WTC11 (cell line): Measurements from ENCODE around the gene SPTBN4. TPM values are rescaled to one million over a fixed set of nuclear protein-coding genes. Genes with fewer than 3 reads are reported as not detected.

Experiments
- ATAC-seq: fragments of 200-7000 bp; cut with Tn5 transposase; 2 replicates; pipeline ENCODE4 v1.10.0; 2021; ENCODE audit warnings: mild to moderate bottlenecking, moderate library complexity
- CTCF ChIA-PET: fragments of 300-600 bp; sonication (Branson Sonifier 250); formaldehyde crosslinking; loops from one replicate; lab custom pipeline; 2021; ENCODE audit warnings: antibody characterized with exemption; lab: Charles Lee
- POLR2A ChIA-PET: fragments of 350-600 bp; sonication (Branson Sonifier 250); formaldehyde crosslinking; loops from one replicate; lab custom pipeline; 2021; ENCODE audit warnings: antibody characterized with exemption; lab: Charles Lee
- DNase-seq: peaks from one replicate; pipeline ENCODE4 v3.0.0; 2021; ENCODE audit warnings: low spot score
- H3K27ac Mint-ChIP-seq: 2 replicates; pipeline ENCODE4 v1.8.0; 2021; ENCODE audit warnings: mixed read lengths
- H3K27me3 Mint-ChIP-seq: 2 replicates; pipeline ENCODE4 v1.8.0; 2021; ENCODE audit warnings: low read depth, mild to moderate bottlenecking, moderate library complexity, mixed read lengths
- H3K36me3 Mint-ChIP-seq: 2 replicates; pipeline ENCODE4 v1.8.0; 2021; ENCODE audit warnings: mixed read lengths
- H3K4me1 Mint-ChIP-seq: 2 replicates; pipeline ENCODE4 v1.8.0; 2022; ENCODE audit warnings: mixed read lengths
- H3K4me3 Mint-ChIP-seq: 2 replicates; pipeline ENCODE4 v1.8.0; 2021; ENCODE audit warnings: mild to moderate bottlenecking, moderate library complexity, mixed read lengths
- H3K9me3 Mint-ChIP-seq: 2 replicates; pipeline ENCODE4 v1.8.0; 2021; ENCODE audit warnings: mixed read lengths
- KAT7 ChIP-seq: sonication (generic); formaldehyde crosslinking; IDR thresholded peaks from 2 replicates; pipeline ENCODE4 v1.8.1; 2023; ENCODE audit warnings: missing genetic modification reagents, mild to moderate bottlenecking, borderline replicate concordance
- NR1H2 ChIP-seq: sonication (generic); formaldehyde crosslinking; IDR thresholded peaks from 2 replicates; pipeline ENCODE4 v1.9.0; 2021; ENCODE audit warnings: mild to moderate bottlenecking, moderate library complexity, missing genetic modification reagents
- NR2C2 ChIP-seq: sonication (generic); formaldehyde crosslinking; IDR thresholded peaks from 2 replicates; pipeline ENCODE4 v1.8.0; 2022; ENCODE audit warnings: mild to moderate bottlenecking, missing genetic modification reagents
- SP1 ChIP-seq: sonication (generic); formaldehyde crosslinking; conservative IDR thresholded peaks from 2 replicates; pipeline ENCODE4 v1.8.1; 2022; ENCODE audit warnings: missing genetic modification reagents
- TCF7 ChIP-seq: sonication (generic); formaldehyde crosslinking; IDR thresholded peaks from 2 replicates; pipeline ENCODE4 v1.8.0; 2022; ENCODE audit warnings: mild to moderate bottlenecking, low read depth, missing genetic modification reagents, moderate library complexity
- ZMAT4 ChIP-seq: fragments of 250-450 bp; sonication (Bioruptor Pico); IDR thresholded peaks from 2 replicates; pipeline ENCODE4 v1.9.0; 2021; ENCODE audit warnings: mild to moderate bottlenecking
- ZNF232 ChIP-seq: sonication (generic); formaldehyde crosslinking; IDR thresholded peaks from 2 replicates; pipeline ENCODE4 v1.8.0; 2022; ENCODE audit warnings: mild to moderate bottlenecking, missing genetic modification reagents
- ZNF263 ChIP-seq: sonication (generic); formaldehyde crosslinking; IDR thresholded peaks from 2 replicates; pipeline ENCODE4 v1.8.1; 2022; ENCODE audit warnings: low read depth, mild to moderate bottlenecking, moderate library complexity, missing genetic modification reagents
- ZNF317 ChIP-seq: sonication (generic); formaldehyde crosslinking; IDR thresholded peaks from 2 replicates; pipeline ENCODE4 v1.8.1; 2023; ENCODE audit warnings: low read depth, mild to moderate bottlenecking, moderate library complexity, missing genetic modification reagents, borderline replicate concordance
- ZNF396 ChIP-seq: fragments of 250-450 bp; sonication (Bioruptor Pico); IDR thresholded peaks from 2 replicates; pipeline ENCODE4 v1.8.0; 2021; ENCODE audit warnings: mild to moderate bottlenecking, moderate library complexity, borderline replicate concordance
- ZNF532 ChIP-seq: fragments of 250-450 bp; sonication (Bioruptor Pico); IDR thresholded peaks from 2 replicates; pipeline ENCODE4 v1.9.0; 2021; ENCODE audit warnings: mild to moderate bottlenecking, borderline replicate concordance
- ZSCAN18 ChIP-seq: fragments of 250-450 bp; sonication (Bioruptor Pico); IDR thresholded peaks from 2 replicates; pipeline ENCODE4 v2.1.2; 2022; ENCODE audit warnings: mild to moderate bottlenecking, moderate library complexity
- total RNA-seq: library from RNA; stranded (reverse); gene quantifications from 3 replicates; pipeline ENCODE4 v1.2.3, GENCODE V29; 2021
- TF ChIP-seq, protein P1 (sequence below): sonication (generic); formaldehyde crosslinking; IDR thresholded peaks from 2 replicates; pipeline ENCODE4 v1.8.1; 2023; ENCODE audit warnings: mild to moderate bottlenecking, missing genetic modification reagents, borderline replicate concordance
- TF ChIP-seq, protein P2 (sequence below): sonication (generic); formaldehyde crosslinking; conservative IDR thresholded peaks from 2 replicates; pipeline ENCODE4 v1.8.1; 2023; ENCODE audit warnings: mild to moderate bottlenecking, low read depth, missing genetic modification reagents, moderate library complexity
- TF ChIP-seq, protein P3 (sequence below): sonication (generic); formaldehyde crosslinking; IDR thresholded peaks from 2 replicates; pipeline ENCODE4 v1.8.1; 2022; ENCODE audit warnings: low read depth, mild to moderate bottlenecking, moderate library complexity, missing genetic modification reagents, borderline replicate concordance
- TF ChIP-seq, protein P4 (sequence below): sonication (generic); formaldehyde crosslinking; IDR thresholded peaks from 2 replicates; pipeline ENCODE4 v1.8.1; 2023; ENCODE audit warnings: mild to moderate bottlenecking, moderate library complexity, missing genetic modification reagents

SPTBN4 gene
- total RNA-seq, 1 experiment from 2014 or later: 2.8 TPM

DNA sequence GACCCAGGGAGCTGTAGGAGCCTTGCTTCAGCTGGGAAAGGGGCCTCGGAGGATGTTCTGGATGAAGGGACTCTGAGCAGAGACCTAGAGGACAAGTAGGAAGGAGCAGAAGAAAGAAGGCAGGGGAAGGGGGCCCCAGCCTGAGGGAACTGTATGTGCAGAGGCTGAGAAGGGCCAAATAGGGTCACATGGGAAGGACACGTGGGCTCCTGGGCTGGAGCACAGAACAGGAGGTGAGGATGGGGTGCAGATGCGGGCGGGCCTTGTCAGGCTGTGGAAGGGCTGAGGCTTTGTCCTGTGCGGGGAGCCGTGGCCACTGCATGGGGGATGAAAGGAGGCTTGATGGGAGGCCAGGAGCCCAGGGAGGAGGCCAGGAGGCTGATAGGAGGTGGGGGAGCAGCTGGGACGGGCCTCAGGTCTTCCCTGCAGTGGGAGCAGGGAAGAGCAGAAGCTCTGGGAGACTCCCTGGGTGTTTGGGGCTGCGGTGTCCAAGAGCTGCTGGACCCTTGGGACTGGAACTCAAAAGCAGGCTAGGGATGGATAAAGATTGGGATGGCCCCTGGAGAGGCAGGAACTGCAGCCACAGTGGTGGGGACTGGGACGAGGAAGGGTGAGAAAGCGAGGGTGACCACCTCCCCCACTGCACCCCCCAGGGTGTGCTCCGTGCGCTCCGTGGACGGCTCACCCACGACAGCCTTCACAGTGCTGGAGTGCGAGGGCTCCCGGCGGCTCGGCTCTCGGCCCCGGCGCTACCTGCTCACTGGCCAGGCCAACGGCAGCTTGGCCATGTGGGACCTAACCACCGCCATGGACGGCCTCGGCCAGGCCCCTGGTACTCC lies 123.0 kb downstream of the SPTBN4 start (continued):
- TF ChIP-seq, protein P1, sequence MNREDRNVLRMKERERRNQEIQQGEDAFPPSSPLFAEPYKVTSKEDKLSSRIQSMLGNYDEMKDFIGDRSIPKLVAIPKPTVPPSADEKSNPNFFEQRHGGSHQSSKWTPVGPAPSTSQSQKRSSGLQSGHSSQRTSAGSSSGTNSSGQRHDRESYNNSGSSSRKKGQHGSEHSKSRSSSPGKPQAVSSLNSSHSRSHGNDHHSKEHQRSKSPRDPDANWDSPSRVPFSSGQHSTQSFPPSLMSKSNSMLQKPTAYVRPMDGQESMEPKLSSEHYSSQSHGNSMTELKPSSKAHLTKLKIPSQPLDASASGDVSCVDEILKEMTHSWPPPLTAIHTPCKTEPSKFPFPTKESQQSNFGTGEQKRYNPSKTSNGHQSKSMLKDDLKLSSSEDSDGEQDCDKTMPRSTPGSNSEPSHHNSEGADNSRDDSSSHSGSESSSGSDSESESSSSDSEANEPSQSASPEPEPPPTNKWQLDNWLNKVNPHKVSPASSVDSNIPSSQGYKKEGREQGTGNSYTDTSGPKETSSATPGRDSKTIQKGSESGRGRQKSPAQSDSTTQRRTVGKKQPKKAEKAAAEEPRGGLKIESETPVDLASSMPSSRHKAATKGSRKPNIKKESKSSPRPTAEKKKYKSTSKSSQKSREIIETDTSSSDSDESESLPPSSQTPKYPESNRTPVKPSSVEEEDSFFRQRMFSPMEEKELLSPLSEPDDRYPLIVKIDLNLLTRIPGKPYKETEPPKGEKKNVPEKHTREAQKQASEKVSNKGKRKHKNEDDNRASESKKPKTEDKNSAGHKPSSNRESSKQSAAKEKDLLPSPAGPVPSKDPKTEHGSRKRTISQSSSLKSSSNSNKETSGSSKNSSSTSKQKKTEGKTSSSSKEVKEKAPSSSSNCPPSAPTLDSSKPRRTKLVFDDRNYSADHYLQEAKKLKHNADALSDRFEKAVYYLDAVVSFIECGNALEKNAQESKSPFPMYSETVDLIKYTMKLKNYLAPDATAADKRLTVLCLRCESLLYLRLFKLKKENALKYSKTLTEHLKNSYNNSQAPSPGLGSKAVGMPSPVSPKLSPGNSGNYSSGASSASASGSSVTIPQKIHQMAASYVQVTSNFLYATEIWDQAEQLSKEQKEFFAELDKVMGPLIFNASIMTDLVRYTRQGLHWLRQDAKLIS (CRISPR knock-in tag): no peak
- no peak for TF ChIP-seq TCF7 (CRISPR knock-in tag)
- TF ChIP-seq, protein P2, sequence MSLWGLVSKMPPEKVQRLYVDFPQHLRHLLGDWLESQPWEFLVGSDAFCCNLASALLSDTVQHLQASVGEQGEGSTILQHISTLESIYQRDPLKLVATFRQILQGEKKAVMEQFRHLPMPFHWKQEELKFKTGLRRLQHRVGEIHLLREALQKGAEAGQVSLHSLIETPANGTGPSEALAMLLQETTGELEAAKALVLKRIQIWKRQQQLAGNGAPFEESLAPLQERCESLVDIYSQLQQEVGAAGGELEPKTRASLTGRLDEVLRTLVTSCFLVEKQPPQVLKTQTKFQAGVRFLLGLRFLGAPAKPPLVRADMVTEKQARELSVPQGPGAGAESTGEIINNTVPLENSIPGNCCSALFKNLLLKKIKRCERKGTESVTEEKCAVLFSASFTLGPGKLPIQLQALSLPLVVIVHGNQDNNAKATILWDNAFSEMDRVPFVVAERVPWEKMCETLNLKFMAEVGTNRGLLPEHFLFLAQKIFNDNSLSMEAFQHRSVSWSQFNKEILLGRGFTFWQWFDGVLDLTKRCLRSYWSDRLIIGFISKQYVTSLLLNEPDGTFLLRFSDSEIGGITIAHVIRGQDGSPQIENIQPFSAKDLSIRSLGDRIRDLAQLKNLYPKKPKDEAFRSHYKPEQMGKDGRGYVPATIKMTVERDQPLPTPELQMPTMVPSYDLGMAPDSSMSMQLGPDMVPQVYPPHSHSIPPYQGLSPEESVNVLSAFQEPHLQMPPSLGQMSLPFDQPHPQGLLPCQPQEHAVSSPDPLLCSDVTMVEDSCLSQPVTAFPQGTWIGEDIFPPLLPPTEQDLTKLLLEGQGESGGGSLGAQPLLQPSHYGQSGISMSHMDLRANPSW (CRISPR knock-in tag): no peak
- TF ChIP-seq, all 79 proteins: peak for 0

GRCh38 chr19:40590464-40591265 lies 123.9 kb downstream of the SPTBN4 start:
- no peak overlapping the region for H3K4me3 Mint-ChIP-seq
- CTCF ChIA-PET: interaction anchor here (0.7 to 1.4 kb wide), 3 partner anchors 42 to 61 kb away, joined by 3 to 4 read pairs (median 3); no protein-coding TSS in a partner anchor
- H3K27me3 Mint-ChIP-seq: peaks cover 19% of the 10 kb centered on the region
- 0 out of 2 replicates have a peak, but pooled peaks cover 3% of the 10 kb centered on the region for H3K9me3 Mint-ChIP-seq
- no peak for ATAC-seq
- peaks cover 11% of the 10 kb centered on the region for H3K4me1 Mint-ChIP-seq
- H3K27ac Mint-ChIP-seq: no peak overlapping the region
- H3K36me3 Mint-ChIP-seq: peaks cover 19% of the 10 kb centered on the region
- no peak for DNase-seq
- POLR2A ChIA-PET: interaction anchor here (0.6 kb wide), 2 partner anchors 12 to 85 kb away, joined by 3 read pairs; no protein-coding TSS in a partner anchor
- TF ChIP-seq, protein P3, sequence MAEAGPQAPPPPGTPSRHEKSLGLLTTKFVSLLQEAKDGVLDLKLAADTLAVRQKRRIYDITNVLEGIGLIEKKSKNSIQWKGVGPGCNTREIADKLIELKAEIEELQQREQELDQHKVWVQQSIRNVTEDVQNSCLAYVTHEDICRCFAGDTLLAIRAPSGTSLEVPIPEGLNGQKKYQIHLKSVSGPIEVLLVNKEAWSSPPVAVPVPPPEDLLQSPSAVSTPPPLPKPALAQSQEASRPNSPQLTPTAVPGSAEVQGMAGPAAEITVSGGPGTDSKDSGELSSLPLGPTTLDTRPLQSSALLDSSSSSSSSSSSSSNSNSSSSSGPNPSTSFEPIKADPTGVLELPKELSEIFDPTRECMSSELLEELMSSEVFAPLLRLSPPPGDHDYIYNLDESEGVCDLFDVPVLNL (CRISPR knock-in tag): no peak
- TF ChIP-seq ZNF232 (no peak), ZSCAN18 (CRISPR knock-in tag) (no peak), ZNF263 (CRISPR knock-in tag) (no peak), SP1 (CRISPR knock-in tag) (no peak), NR1H2 (CRISPR knock-in tag) (no peak), ZMAT4 (CRISPR knock-in tag) (no peak), NR2C2 (no peak), ZNF396 (CRISPR knock-in tag) (no peak), ZNF317 (CRISPR knock-in tag) (no peak), KAT7 (no peak), ZNF532 (no peak)
- TF ChIP-seq, protein P4, sequence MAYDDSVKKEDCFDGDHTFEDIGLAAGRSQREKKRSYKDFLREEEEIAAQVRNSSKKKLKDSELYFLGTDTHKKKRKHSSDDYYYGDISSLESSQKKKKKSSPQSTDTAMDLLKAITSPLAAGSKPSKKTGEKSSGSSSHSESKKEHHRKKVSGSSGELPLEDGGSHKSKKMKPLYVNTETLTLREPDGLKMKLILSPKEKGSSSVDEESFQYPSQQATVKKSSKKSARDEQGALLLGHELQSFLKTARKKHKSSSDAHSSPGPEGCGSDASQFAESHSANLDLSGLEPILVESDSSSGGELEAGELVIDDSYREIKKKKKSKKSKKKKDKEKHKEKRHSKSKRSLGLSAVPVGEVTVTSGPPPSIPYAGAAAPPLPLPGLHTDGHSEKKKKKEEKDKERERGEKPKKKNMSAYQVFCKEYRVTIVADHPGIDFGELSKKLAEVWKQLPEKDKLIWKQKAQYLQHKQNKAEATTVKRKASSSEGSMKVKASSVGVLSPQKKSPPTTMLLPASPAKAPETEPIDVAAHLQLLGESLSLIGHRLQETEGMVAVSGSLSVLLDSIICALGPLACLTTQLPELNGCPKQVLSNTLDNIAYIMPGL (CRISPR knock-in tag): no peak
